A549 (cell line): ENCODE data around the gene DAZL. TPM values are rescaled to one million over a fixed set of nuclear protein-coding genes. Genes with fewer than 3 reads are reported as not detected.

Experiments used
- ATAC-seq, 2 experiments: fragments of 200-7000 bp in 1 of 2; fragments of >200 bp in 1 of 2; cut with Nextera tagmentation in 1 of 2; cut with Tn5 transposase in 1 of 2; 3 replicates each; pipeline versions ENCODE4 v1.8.0 to v1.9.1; 2018 to 2020; ENCODE audit warnings: mild to moderate bottlenecking in 1 of 2, moderate library complexity in 1 of 2
- CTCF ChIA-PET: fragments of 300-600 bp; sonication (Branson Sonifier 250); formaldehyde crosslinking; extraction: SDS; loops from one replicate; lab custom pipeline; 2021; ENCODE audit warnings: antibody characterized with exemption, inconsistent platforms; lab: Yijun Ruan, JAX
- POLR2A ChIA-PET: fragments of 350-600 bp; formaldehyde crosslinking; extraction: SDS; loops from one replicate; lab custom pipeline; 2021; ENCODE audit warnings: antibody characterized with exemption, inconsistent platforms; lab: Yijun Ruan, JAX
- DNase-seq, 2 experiments: peaks; one replicate each; pipeline versions ENCODE4 v3.0.0 to v3.0.0-alpha.2; 2011 to 2016; ENCODE audit warnings: low read depth in 1 of 2, low spot score in 1 of 2
- FAIRE-seq: peaks from 2 replicates; lab custom pipeline; 2011; peaks lifted over from hg19 to GRCh38; lab: Jason Lieb, UNC
- H3K27ac ChIP-seq, 2 experiments: fragments of >200 bp; sonication (Bioruptor Twin); formaldehyde crosslinking; 3 replicates each; pipeline ENCODE4 v1.5.1; 2016 to 2017
- H3K4me1 ChIP-seq: fragments of >200 bp; sonication (Bioruptor Twin); formaldehyde crosslinking; 3 replicates; pipeline ENCODE4 v1.6.1; 2016
- H3K4me2 ChIP-seq: fragments of >200 bp; sonication (Bioruptor Twin); formaldehyde crosslinking; 3 replicates; pipeline ENCODE4 v1.6.1; 2016
- H3K4me3 ChIP-seq: fragments of >200 bp; sonication (Bioruptor Twin); formaldehyde crosslinking; 3 replicates; pipeline ENCODE4 v1.5.1; 2016
- H3K9me3 ChIP-seq: fragments of >200 bp; sonication (Bioruptor Twin); formaldehyde crosslinking; 3 replicates; pipeline ENCODE4 v1.6.1; 2016
- ATOH8 ChIP-seq: fragments of 250-450 bp; sonication (Bioruptor Pico); IDR thresholded peaks from 2 replicates; pipeline ENCODE4 v1.5.0; 2020; ENCODE audit warnings: low read depth, mild to moderate bottlenecking, moderate library complexity
- CBX2 ChIP-seq: fragments of 200-600 bp; sonication (generic); IDR thresholded peaks from 2 replicates; pipeline ENCODE4 v1.6.1; 2016; ENCODE audit warnings: low read depth, mild to moderate bottlenecking, borderline replicate concordance
- CHD2 ChIP-seq: fragments of 150-350 bp; IDR thresholded peaks from 2 replicates; pipeline ENCODE4 v1.6.1; 2014; ENCODE audit warnings: low read length; ENCODE audit not compliant: partially characterized antibody
- CHD4 ChIP-seq: fragments of 200-600 bp; sonication (generic); IDR thresholded peaks from 2 replicates; pipeline ENCODE4 v1.6.1; 2016; ENCODE audit warnings: antibody characterized with exemption, mild to moderate bottlenecking, borderline replicate concordance
- EHMT2 ChIP-seq: fragments of 200-600 bp; sonication (generic); IDR thresholded peaks from 2 replicates; pipeline ENCODE4 v1.6.1; 2016; ENCODE audit warnings: antibody characterized with exemption, low read depth, mild to moderate bottlenecking, moderate library complexity
- ESRRA ChIP-seq: fragments of 150-350 bp; IDR thresholded peaks from 2 replicates; pipeline ENCODE4 v1.6.1; 2014; ENCODE audit warnings: mild to moderate bottlenecking, low read length, borderline replicate concordance
- FOXS1 ChIP-seq: fragments of 250-450 bp; sonication (Bioruptor Pico); IDR thresholded peaks from 2 replicates; pipeline ENCODE4 v1.5.0; 2020; ENCODE audit warnings: mild to moderate bottlenecking, moderate library complexity
- HES2 ChIP-seq: fragments of >200 bp; sonication (Bioruptor Twin); formaldehyde crosslinking; IDR thresholded peaks from 2 replicates; pipeline ENCODE4 v1.6.1; 2016
- HMGXB4 ChIP-seq: fragments of 250-450 bp; sonication (Bioruptor Pico); IDR thresholded peaks from 2 replicates; pipeline ENCODE4 v1.5.0; 2021; ENCODE audit warnings: mild to moderate bottlenecking, moderate library complexity, borderline replicate concordance
- HOXB5 ChIP-seq: fragments of 250-450 bp; sonication (Bioruptor Pico); IDR thresholded peaks from 2 replicates; pipeline ENCODE4 v1.5.0; 2020; ENCODE audit warnings: mild to moderate bottlenecking, moderate library complexity
- JUN ChIP-seq, 2 experiments: fragments of >200 bp; sonication (Bioruptor Twin); formaldehyde crosslinking; IDR thresholded peaks; 2 replicates in 1 of 2; 3 replicates in 1 of 2; pipeline ENCODE4 v1.6.1; 2016 to 2017
- JUNB ChIP-seq: fragments of >200 bp; sonication (Bioruptor Twin); formaldehyde crosslinking; IDR thresholded peaks from 2 replicates; pipeline ENCODE4 v1.6.1; 2016
- KDM1A ChIP-seq: fragments of 200-600 bp; sonication (generic); IDR thresholded peaks from 2 replicates; pipeline ENCODE4 v1.6.1; 2016; ENCODE audit warnings: low read depth, mild to moderate bottlenecking
- MYC ChIP-seq: IDR thresholded peaks from 2 replicates; pipeline ENCODE4 v1.6.1; 2012; ENCODE audit warnings: mild to moderate bottlenecking, inconsistent platforms, low read length, improper control_type of control experiment, borderline replicate concordance
- NFE2L2 ChIP-seq: fragments of 150-350 bp; conservative IDR thresholded peaks from 2 replicates; pipeline ENCODE4 v1.6.1; 2014; ENCODE audit warnings: low read length
- POLR2A ChIP-seq: IDR thresholded peaks from 2 replicates; pipeline ENCODE4 v1.6.1; 2012; ENCODE audit warnings: mild to moderate bottlenecking, low read length
- POLR2AphosphoS2 ChIP-seq: conservative IDR thresholded peaks from 2 replicates; pipeline ENCODE4 v1.6.1; 2012; ENCODE audit warnings: low read length, improper control_type of control experiment, inconsistent platforms
- RAD21 ChIP-seq, 2 experiments: fragments of >200 bp in 1 of 2; sonication (Bioruptor Twin) in 1 of 2; formaldehyde crosslinking in 1 of 2; IDR thresholded peaks in 1 of 2; conservative IDR thresholded peaks in 1 of 2; 2 replicates in 1 of 2; 3 replicates in 1 of 2; pipeline ENCODE4 v1.6.1; 2012 to 2018; ENCODE audit warnings: inconsistent platforms in 1 of 2
- RCOR1 ChIP-seq: fragments of 150-350 bp; IDR thresholded peaks from 2 replicates; pipeline ENCODE4 v1.6.1; 2014; ENCODE audit warnings: antibody characterized with exemption, low read length, low read depth
- RFX5 ChIP-seq: fragments of 450-650 bp; IDR thresholded peaks from 2 replicates; pipeline ENCODE4 v1.7.1; 2014; ENCODE audit warnings: antibody characterized with exemption, mild to moderate bottlenecking, moderate library complexity
- RNF2 ChIP-seq: fragments of 200-600 bp; sonication (generic); IDR thresholded peaks from 2 replicates; pipeline ENCODE4 v1.6.1; 2016; ENCODE audit warnings: low read depth, mild to moderate bottlenecking, antibody characterized with exemption, moderate library complexity, borderline replicate concordance
- SREBF2 ChIP-seq: fragments of 450-650 bp; IDR thresholded peaks from 2 replicates; pipeline ENCODE4 v1.6.1; 2014; ENCODE audit warnings: mild to moderate bottlenecking, moderate library complexity
- TP53 ChIP-seq: fragments of 250-450 bp; sonication (Bioruptor Pico); IDR thresholded peaks from 2 replicates; pipeline ENCODE4 v1.5.0; 2021; ENCODE audit warnings: mild to moderate bottlenecking, moderate library complexity
- ZFP36 ChIP-seq: fragments of 450-650 bp; IDR thresholded peaks from 2 replicates; pipeline ENCODE4 v1.6.1; 2014; ENCODE audit warnings: borderline replicate concordance; ENCODE audit not compliant: partially characterized antibody
- ZSCAN20 ChIP-seq: fragments of 250-450 bp; sonication (Bioruptor Pico); IDR thresholded peaks from 2 replicates; pipeline ENCODE4 v1.8.0; 2022; ENCODE audit warnings: mild to moderate bottlenecking, moderate library complexity
- WGBS: methylation state at CpG from one replicate; pipeline ENCODE4 v1.1.6; 2017; ENCODE audit errors: missing lambda C conversion rate; 5-methylcytosine and 5-hydroxymethylcytosine counted together
- polyA plus RNA-seq, 4 experiments: library from polyadenylated mRNA; depleted of rRNA in 3 of 4; stranded (reverse); fragments of >200 nt; fragmentation: RNase III in 1 of 4; extraction: RNeasy Plus Mini Kit Qiagen cat#74134 plus additional on column Dnase treatment in 1 of 4; gene quantifications; 2 replicates in 3 of 4; 3 replicates in 1 of 4; pipeline ENCODE4 v1.2.3, GENCODE V29; 2011 to 2017

Gene DAZL
- polyA plus RNA-seq, 2 of the 4 experiments (the other 2 are of a cell fraction): not detected

- Histone ChIP-seq H3K4me1 (0 out of 3 replicates have a peak, but pooled peaks cover 4% of the 10 kb centered on the region), H3K9me3 (no peaks in the 10 kb centered on the region), H3K4me3 (no peak overlapping the region), H3K4me2 (no peak overlapping the region), H3K27ac (no peak overlapping the region)
- no peak for ATAC-seq
- WGBS: 57% methylated on average over 4 of the region's 4 CpGs
- FAIRE-seq: no peak
- no peak for TF ChIP-seq HMGXB4
- no peak for TF ChIP-seq ZSCAN20
- TF ChIP-seq SREBF2: no peak
- TF ChIP-seq ZFP36: no peak
- no peak for TF ChIP-seq NFE2L2
- TF ChIP-seq RAD21 (conservative IDR thresholded peaks at IDR 0.05 in 1 of 2, IDR thresholded peaks at IDR 0.05 in 1 of 2): no peak
- no peak for TF ChIP-seq CHD4
- TF ChIP-seq HES2: no peak
- TF ChIP-seq EHMT2: no peak
- TF ChIP-seq HOXB5: no peak
- no peak for TF ChIP-seq MYC
- TF ChIP-seq JUN (IDR thresholded peaks at IDR 0.05): no peak
- TF ChIP-seq POLR2A: no peak
- TF ChIP-seq RFX5: no peak
- no peak for TF ChIP-seq TP53 (CRISPR knock-in tag)
- TF ChIP-seq KDM1A: no peak
- TF ChIP-seq CHD2: no peak
- no peak for TF ChIP-seq CBX2
- DNase-seq: no peak
- CTCF ChIA-PET: interaction anchor here (1.3 to 1.7 kb wide), 2 partner anchors 257 to 279 kb away, joined by 3 to 8 read pairs; no protein-coding TSS in a partner anchor
- POLR2A ChIA-PET: no interaction called here
These were observed 57.5 kb downstream of the DAZL start for GRCh38 chr3:16547561-16548357.

- Histone ChIP-seq H3K27ac (no peak overlapping the region), H3K9me3 (no peaks in the 10 kb centered on the region), H3K4me3 (no peak overlapping the region), H3K4me2 (no peak overlapping the region), H3K4me1 (0 out of 3 replicates have a peak, but pooled peaks cover 4% of the 10 kb centered on the region)
- CTCF ChIA-PET: interaction anchor here (0.7 to 1.9 kb wide), 4 partner anchors 11 to 278 kb away, joined by 3 to 8 read pairs (median 4); no protein-coding TSS in a partner anchor
- no peak for ATAC-seq
- no peak for FAIRE-seq
- no peak for TF ChIP-seq POLR2AphosphoS2
- no peak for TF ChIP-seq RFX5
- no peak for TF ChIP-seq ZSCAN20
- no peak for TF ChIP-seq FOXS1
- no peak for TF ChIP-seq JUNB
- TF ChIP-seq RNF2: no peak
- no peak for TF ChIP-seq ATOH8
- no peak for TF ChIP-seq ESRRA
- no peak for TF ChIP-seq RCOR1
- POLR2A ChIA-PET: no interaction called here
- WGBS: 66% methylated on average over 12 of the region's 12 CpGs
- no peak for DNase-seq
These were observed 58.8 kb downstream of the DAZL start for GRCh38 chr3:16546186-16547010.
